NB4 (cell line): ENCODE data around the gene INTS6.

Source experiments
- POLR2A ChIP-seq: IDR thresholded peaks from 2 replicates; pipeline ENCODE4 v1.6.1; 2011; ENCODE audit warnings: mild to moderate bottlenecking; ENCODE audit not compliant: insufficient read length; ENCODE audit errors: extremely low read depth
- TF ChIP-seq, protein P1 (sequence below): IDR thresholded peaks from one replicate; pipeline ENCODE4 v1.5.1; 2012; ENCODE audit warnings: low read depth, low read length
- TF ChIP-seq, protein P2 (sequence below): IDR thresholded peaks from 2 replicates; pipeline ENCODE4 v1.6.1; 2011; ENCODE audit warnings: low read depth, low read length

DNA sequence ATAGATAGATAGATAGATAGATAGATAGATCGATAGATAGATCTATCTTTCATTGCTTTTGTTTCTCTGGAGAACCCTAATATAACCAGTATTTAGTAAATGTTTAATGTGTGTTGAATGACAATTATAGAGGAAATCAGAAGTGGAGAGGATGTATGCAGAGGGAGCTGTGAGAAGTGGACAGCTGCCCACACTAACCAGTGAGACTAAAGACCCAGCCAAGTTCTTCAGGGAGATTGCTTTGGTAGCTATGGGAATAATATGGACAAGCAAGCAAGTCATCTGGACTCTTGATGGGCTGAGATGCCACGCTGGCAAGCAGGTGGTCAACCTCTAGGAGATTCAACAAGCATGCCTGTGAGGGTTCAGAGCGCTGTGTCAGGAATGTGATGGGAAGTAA lies 14.9 kb upstream of the INTS6 start:
- TF ChIP-seq, protein P1, sequence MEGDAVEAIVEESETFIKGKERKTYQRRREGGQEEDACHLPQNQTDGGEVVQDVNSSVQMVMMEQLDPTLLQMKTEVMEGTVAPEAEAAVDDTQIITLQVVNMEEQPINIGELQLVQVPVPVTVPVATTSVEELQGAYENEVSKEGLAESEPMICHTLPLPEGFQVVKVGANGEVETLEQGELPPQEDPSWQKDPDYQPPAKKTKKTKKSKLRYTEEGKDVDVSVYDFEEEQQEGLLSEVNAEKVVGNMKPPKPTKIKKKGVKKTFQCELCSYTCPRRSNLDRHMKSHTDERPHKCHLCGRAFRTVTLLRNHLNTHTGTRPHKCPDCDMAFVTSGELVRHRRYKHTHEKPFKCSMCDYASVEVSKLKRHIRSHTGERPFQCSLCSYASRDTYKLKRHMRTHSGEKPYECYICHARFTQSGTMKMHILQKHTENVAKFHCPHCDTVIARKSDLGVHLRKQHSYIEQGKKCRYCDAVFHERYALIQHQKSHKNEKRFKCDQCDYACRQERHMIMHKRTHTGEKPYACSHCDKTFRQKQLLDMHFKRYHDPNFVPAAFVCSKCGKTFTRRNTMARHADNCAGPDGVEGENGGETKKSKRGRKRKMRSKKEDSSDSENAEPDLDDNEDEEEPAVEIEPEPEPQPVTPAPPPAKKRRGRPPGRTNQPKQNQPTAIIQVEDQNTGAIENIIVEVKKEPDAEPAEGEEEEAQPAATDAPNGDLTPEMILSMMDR: no peak
- no peak for TF ChIP-seq POLR2A
- TF ChIP-seq, protein P2, sequence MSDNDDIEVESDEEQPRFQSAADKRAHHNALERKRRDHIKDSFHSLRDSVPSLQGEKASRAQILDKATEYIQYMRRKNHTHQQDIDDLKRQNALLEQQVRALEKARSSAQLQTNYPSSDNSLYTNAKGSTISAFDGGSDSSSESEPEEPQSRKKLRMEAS: no peak
